ENCODE results near the gene FOXI1. TPM values are rescaled to one million over a fixed set of nuclear protein-coding genes. Genes with fewer than 3 reads are reported as not detected.
"Not testable (repeated sequence)": the region's sequence is repeated elsewhere in the genome, so short reads cannot be mapped to it uniquely, and the experiment has no call there.

Gene FOXI1
- total RNA-seq, 1 donor: not detected

GRCh38 chr5:170138273-170138672 lies 32.6 kb downstream of the FOXI1 start:
- H3K79me2 ChIP-seq (ENCODE audit: insufficient read depth, low read length): no peaks in the 10 kb centered on the region
- no peaks in the 10 kb centered on the region for H3K36me3 ChIP-seq (ENCODE audit: insufficient read depth, low read length)
- no peak overlapping the region for H3K27ac ChIP-seq (ENCODE audit: low read depth, low read length)
- no peak for DNase-seq (ENCODE audit: insufficient read length, low spot score, missing footprints)
- H4K20me1 ChIP-seq (ENCODE audit: insufficient read depth, low read length): no peaks in the 10 kb centered on the region
- no peaks in the 10 kb centered on the region for H3K27me3 ChIP-seq (ENCODE audit: insufficient read depth, low read length)
- peaks cover 12% of the 10 kb centered on the region for H3K4me1 ChIP-seq (ENCODE audit: insufficient read depth, low read length)
- H2AFZ ChIP-seq (ENCODE audit: low read length): no peak overlapping the region
- H3K4me2 ChIP-seq (ENCODE audit: insufficient read depth, low read length): no peak overlapping the region
- TF ChIP-seq, protein P1, sequence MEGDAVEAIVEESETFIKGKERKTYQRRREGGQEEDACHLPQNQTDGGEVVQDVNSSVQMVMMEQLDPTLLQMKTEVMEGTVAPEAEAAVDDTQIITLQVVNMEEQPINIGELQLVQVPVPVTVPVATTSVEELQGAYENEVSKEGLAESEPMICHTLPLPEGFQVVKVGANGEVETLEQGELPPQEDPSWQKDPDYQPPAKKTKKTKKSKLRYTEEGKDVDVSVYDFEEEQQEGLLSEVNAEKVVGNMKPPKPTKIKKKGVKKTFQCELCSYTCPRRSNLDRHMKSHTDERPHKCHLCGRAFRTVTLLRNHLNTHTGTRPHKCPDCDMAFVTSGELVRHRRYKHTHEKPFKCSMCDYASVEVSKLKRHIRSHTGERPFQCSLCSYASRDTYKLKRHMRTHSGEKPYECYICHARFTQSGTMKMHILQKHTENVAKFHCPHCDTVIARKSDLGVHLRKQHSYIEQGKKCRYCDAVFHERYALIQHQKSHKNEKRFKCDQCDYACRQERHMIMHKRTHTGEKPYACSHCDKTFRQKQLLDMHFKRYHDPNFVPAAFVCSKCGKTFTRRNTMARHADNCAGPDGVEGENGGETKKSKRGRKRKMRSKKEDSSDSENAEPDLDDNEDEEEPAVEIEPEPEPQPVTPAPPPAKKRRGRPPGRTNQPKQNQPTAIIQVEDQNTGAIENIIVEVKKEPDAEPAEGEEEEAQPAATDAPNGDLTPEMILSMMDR (IDR thresholded peaks at IDR 0.05; ENCODE audit: extremely low read depth, low read depth, low read length): no peak
- no peak overlapping the region for H3K4me3 ChIP-seq (ENCODE audit: insufficient read depth, low read length)
- H3K9me3 ChIP-seq (ENCODE audit: low read depth, low read length): no peaks in the 10 kb centered on the region

GRCh38 chr5:170139786-170140335 lies 34.2 kb downstream of the FOXI1 start:
- no peak overlapping the region for H3K27ac ChIP-seq (ENCODE audit: low read depth, low read length)
- no peak for DNase-seq (ENCODE audit: insufficient read length, low spot score, missing footprints)
- no peaks in the 10 kb centered on the region for H3K27me3 ChIP-seq (ENCODE audit: insufficient read depth, low read length)
- no peaks in the 10 kb centered on the region for H3K9me3 ChIP-seq (ENCODE audit: low read depth, low read length)
- no peak overlapping the region for H2AFZ ChIP-seq (ENCODE audit: low read length)
- H3K4me3 ChIP-seq (ENCODE audit: insufficient read depth, low read length): no peak overlapping the region
- TF ChIP-seq, protein P1 (IDR thresholded peaks at IDR 0.05; ENCODE audit: extremely low read depth, low read depth, low read length): no peak
- H4K20me1 ChIP-seq (ENCODE audit: insufficient read depth, low read length): no peaks in the 10 kb centered on the region
- H3K36me3 ChIP-seq (ENCODE audit: insufficient read depth, low read length): no peaks in the 10 kb centered on the region
- H3K79me2 ChIP-seq (ENCODE audit: insufficient read depth, low read length): no peaks in the 10 kb centered on the region
- H3K4me1 ChIP-seq (ENCODE audit: insufficient read depth, low read length): peaks cover 12% of the 10 kb centered on the region
- no peak overlapping the region for H3K4me2 ChIP-seq (ENCODE audit: insufficient read depth, low read length)

GRCh38 chr5:170141196-170141595 lies 35.5 kb downstream of the FOXI1 start:
- H3K4me1 ChIP-seq (ENCODE audit: insufficient read depth, low read length); H3K4me3 ChIP-seq (ENCODE audit: insufficient read depth, low read length); H4K20me1 ChIP-seq (ENCODE audit: insufficient read depth, low read length); DNase-seq (ENCODE audit: insufficient read length, low spot score, missing footprints); H3K79me2 ChIP-seq (ENCODE audit: insufficient read depth, low read length); H2AFZ ChIP-seq (ENCODE audit: low read length); H3K4me2 ChIP-seq (ENCODE audit: insufficient read depth, low read length); H3K27ac ChIP-seq (ENCODE audit: low read depth, low read length); H3K9me3 ChIP-seq (ENCODE audit: low read depth, low read length); H3K27me3 ChIP-seq (ENCODE audit: insufficient read depth, low read length); H3K36me3 ChIP-seq (ENCODE audit: insufficient read depth, low read length): not testable (repeated sequence)

GRCh38 chr5:170141636-170142035 lies 35.9 kb downstream of the FOXI1 start:
- TF ChIP-seq, protein P1 (IDR thresholded peaks at IDR 0.05; ENCODE audit: extremely low read depth, low read depth, low read length): no peak
- no peak overlapping the region for H2AFZ ChIP-seq (ENCODE audit: low read length)
- DNase-seq (ENCODE audit: insufficient read length, low spot score, missing footprints): no peak
- H3K27ac ChIP-seq (ENCODE audit: low read depth, low read length): no peak overlapping the region
- H3K27me3 ChIP-seq (ENCODE audit: insufficient read depth, low read length): peaks cover 3% of the 10 kb centered on the region
- H3K4me1 ChIP-seq (ENCODE audit: insufficient read depth, low read length): no peaks in the 10 kb centered on the region
- H3K79me2 ChIP-seq (ENCODE audit: insufficient read depth, low read length): no peaks in the 10 kb centered on the region
- no peaks in the 10 kb centered on the region for H4K20me1 ChIP-seq (ENCODE audit: insufficient read depth, low read length)
- H3K4me3 ChIP-seq (ENCODE audit: insufficient read depth, low read length): no peak overlapping the region
- H3K36me3 ChIP-seq (ENCODE audit: insufficient read depth, low read length): no peaks in the 10 kb centered on the region
- no peak overlapping the region for H3K4me2 ChIP-seq (ENCODE audit: insufficient read depth, low read length)
- H3K9me3 ChIP-seq (ENCODE audit: low read depth, low read length): no peaks in the 10 kb centered on the region

Measured in osteoblast (primary cell).